NCI-H524 (cell line): ENCODE results near the gene CYB5R3.
"Not testable (repeated sequence)": the region's sequence is repeated elsewhere in the genome, so short reads cannot be mapped to it uniquely, and the experiment has no call there.

Source experiments
- DNase-seq, 2 experiments: peaks; one replicate each; lab custom pipeline; 2025; lab: John Stamatoyannopoulos, UW

The CYB5R3 gene

GRCh38 chr22:42678894-42679293 lies 29.7 kb upstream of the CYB5R3 start:
- DNase-seq, result no peak

- DNase-seq, result not testable (repeated sequence)
Observed at GRCh38 chr22:42677936-42678335, 28.7 kb upstream of the CYB5R3 start.

- no peak for DNase-seq
Observed at GRCh38 chr22:42676059-42676607, 26.9 kb upstream of the CYB5R3 start.

- DNase-seq, result no peak
Observed at GRCh38 chr22:42673898-42674401, 24.8 kb upstream of the CYB5R3 start.

- not testable (repeated sequence) for DNase-seq
Observed at GRCh38 chr22:42673071-42673470, 23.9 kb upstream of the CYB5R3 start.

GRCh38 chr22:42670921-42671709 lies 21.9 kb upstream of the CYB5R3 start:
- DNase-seq, result no peak

- DNase-seq, result no peak
Observed at GRCh38 chr22:42670046-42670445, 20.9 kb upstream of the CYB5R3 start.

- DNase-seq, result not testable (repeated sequence)
Observed at GRCh38 chr22:42666393-42666792, 17.2 kb upstream of the CYB5R3 start.

GRCh38 chr22:42664976-42665831 lies 16.0 kb upstream of the CYB5R3 start:
- no peak for DNase-seq

GRCh38 chr22:42661985-42662831 lies 13.0 kb upstream of the CYB5R3 start:
- peak; percentile 58 to 79 for DNase-seq

GRCh38 chr22:42656578-42656977 lies 7.4 kb upstream of the CYB5R3 start:
- DNase-seq, result no peak

- DNase-seq, result no peak
Observed at GRCh38 chr22:42655693-42656092, 6.5 kb upstream of the CYB5R3 start.

GRCh38 chr22:42654436-42655073 lies 5.4 kb upstream of the CYB5R3 start:
- DNase-seq, result no peak

GRCh38 chr22:42653999-42654398 lies 4.8 kb upstream of the CYB5R3 start:
- DNase-seq, result no peak

GRCh38 chr22:42651134-42651533 lies 1.9 kb upstream of the CYB5R3 start:
- no peak for DNase-seq

- DNase-seq, result peak in 1 of 2 experiments; percentile 35
Observed at GRCh38 chr22:42648368-42649245, 585 bp downstream of the CYB5R3 start.

- no peak for DNase-seq
Observed at GRCh38 chr22:42648017-42648367, 1.2 kb downstream of the CYB5R3 start.

GRCh38 chr22:42646569-42647525 lies 2.3 kb downstream of the CYB5R3 start:
- no peak for DNase-seq
